GM12891 (cell line): ENCODE results near the gene PRRT3.

Experiments used
- PAX5 ChIP-seq: IDR thresholded peaks from 2 replicates; pipeline ENCODE4 v1.6.1; 2011; ENCODE audit warnings: low read length, moderate library complexity, mild to moderate bottlenecking; ENCODE audit not compliant: insufficient read depth, severe bottlenecking
- POLR2A ChIP-seq: IDR thresholded peaks from 2 replicates; pipeline ENCODE4 v1.6.1; 2011; ENCODE audit warnings: low read depth, low read length, control low read depth
- POLR2AphosphoS5 ChIP-seq: IDR thresholded peaks from 2 replicates; pipeline ENCODE4 v1.6.1; 2011; ENCODE audit warnings: low read depth, low read length, control low read depth
- POU2F2 ChIP-seq: IDR thresholded peaks from 2 replicates; pipeline ENCODE4 v1.6.1; 2011; ENCODE audit warnings: low read depth, mild to moderate bottlenecking, control low read depth, low read length, moderate library complexity
- SPI1 ChIP-seq: IDR thresholded peaks from 2 replicates; pipeline ENCODE4 v1.6.1; 2011; ENCODE audit warnings: low read depth, low read length, control low read depth
- TAF1 ChIP-seq: IDR thresholded peaks from 2 replicates; pipeline ENCODE4 v1.6.1; 2011; ENCODE audit warnings: low read depth, low read length, control low read depth

GRCh38 chr3:9942934-9943690 is 9.1 kb downstream of the PRRT3 start:
- TF ChIP-seq POLR2AphosphoS5 (no peak), POLR2A (no peak), TAF1 (no peak), SPI1 (no peak), POU2F2 (no peak), PAX5 (no peak)
